Right atrium auricular region (tissue), 2 donors: Measurements from ENCODE around the gene MAGIX. TPM values are rescaled to one million over a fixed set of nuclear protein-coding genes. Genes with fewer than 3 reads are reported as not detected.
"Not testable (repeated sequence)": the region's sequence is repeated elsewhere in the genome, so short reads cannot be mapped to it uniquely, and the experiment has no call there.

Source experiments
- DNase-seq: peaks from one replicate; pipeline ENCODE4 v3.0.0-alpha.2; 2019; ENCODE audit warnings: low spot score
- H3K27ac ChIP-seq, 2 donors: fragments of 200-600 bp; sonication (generic); 1 replicate in 1 of 2; 2 replicates in 1 of 2; pipeline ENCODE4 v1.5.1; 2016 to 2019
- H3K27me3 ChIP-seq, 2 donors: fragments of 200-600 bp; sonication (generic); one replicate each; pipeline versions ENCODE4 v1.5.1 to v1.6.0; 2017 to 2019
- H3K36me3 ChIP-seq: fragments of 200-600 bp; sonication (generic); one replicate; pipeline ENCODE4 v1.5.1; 2016
- H3K4me1 ChIP-seq, 2 donors: fragments of 200-600 bp; sonication (generic); one replicate each; pipeline versions ENCODE4 v1.5.1 to v1.6.0; 2017 to 2019
- H3K4me3 ChIP-seq, 2 donors: fragments of 200-600 bp; sonication (generic); 1 replicate in 1 of 2; 2 replicates in 1 of 2; pipeline ENCODE4 v1.5.1; 2017 to 2019; ENCODE audit warnings: mild to moderate bottlenecking in 1 of 2, moderate library complexity in 1 of 2
- H3K9me3 ChIP-seq, 2 donors: fragments of 200-600 bp; sonication (generic); one replicate each; pipeline ENCODE4 v1.5.1; 2019
- total RNA-seq, 2 donors: library from RNA; depleted of rRNA; stranded (reverse); fragments of >200 nt; gene quantifications; one replicate each; pipeline ENCODE4 v1.1.0, GENCODE V29; 2016
- TF ChIP-seq, protein P1 (sequence below), 2 donors: fragments of 200-600 bp; sonication (generic); IDR thresholded peaks; one replicate each; pipeline ENCODE4 v1.5.1; 2019; ENCODE audit warnings: antibody characterized with exemption in 2 of 2

MAGIX gene
- total RNA-seq = 10 to 100 TPM; 18.9 to 23.4 TPM

DNA sequence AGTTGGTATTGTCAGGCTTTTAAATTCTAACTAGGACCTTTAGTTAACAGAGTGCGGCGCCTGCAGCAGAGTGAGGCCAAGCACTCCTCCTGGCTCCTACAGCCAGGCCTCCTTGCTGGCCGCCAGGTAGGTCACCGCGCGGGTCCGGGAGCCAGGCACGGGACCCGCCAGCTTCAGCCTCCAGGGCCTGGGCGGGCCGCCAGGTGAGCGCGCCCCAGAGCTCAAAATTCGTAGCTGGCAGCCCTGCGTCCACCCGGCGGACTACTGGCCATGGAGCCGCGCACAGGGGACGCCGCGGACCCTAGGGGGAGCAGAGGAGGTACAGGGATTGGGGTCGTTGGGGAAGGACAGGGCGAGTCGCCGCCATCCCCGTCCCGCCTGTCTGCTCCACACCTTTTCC lies at the start of gene MAGIX:
TSS of gene MAGIX (plus strand) at position 139 of the 400 bp plus-strand sequence. CDS start at position 271, 132 bp downstream.
- Histone ChIP-seq H3K27ac (peak within 1 kb of the TSS; percentile 91 to 92), H3K9me3 (no peaks in the 10 kb centered on the region), H3K36me3 (no peaks in the 10 kb centered on the region), H3K4me1 (peaks cover 0 to 9% of the 10 kb centered on the region in 2 donors), H3K4me3 (peak within 1 kb of the TSS; percentile 33 to 45), H3K27me3 (no peaks in the 10 kb centered on the region)
- TF ChIP-seq, protein P1, sequence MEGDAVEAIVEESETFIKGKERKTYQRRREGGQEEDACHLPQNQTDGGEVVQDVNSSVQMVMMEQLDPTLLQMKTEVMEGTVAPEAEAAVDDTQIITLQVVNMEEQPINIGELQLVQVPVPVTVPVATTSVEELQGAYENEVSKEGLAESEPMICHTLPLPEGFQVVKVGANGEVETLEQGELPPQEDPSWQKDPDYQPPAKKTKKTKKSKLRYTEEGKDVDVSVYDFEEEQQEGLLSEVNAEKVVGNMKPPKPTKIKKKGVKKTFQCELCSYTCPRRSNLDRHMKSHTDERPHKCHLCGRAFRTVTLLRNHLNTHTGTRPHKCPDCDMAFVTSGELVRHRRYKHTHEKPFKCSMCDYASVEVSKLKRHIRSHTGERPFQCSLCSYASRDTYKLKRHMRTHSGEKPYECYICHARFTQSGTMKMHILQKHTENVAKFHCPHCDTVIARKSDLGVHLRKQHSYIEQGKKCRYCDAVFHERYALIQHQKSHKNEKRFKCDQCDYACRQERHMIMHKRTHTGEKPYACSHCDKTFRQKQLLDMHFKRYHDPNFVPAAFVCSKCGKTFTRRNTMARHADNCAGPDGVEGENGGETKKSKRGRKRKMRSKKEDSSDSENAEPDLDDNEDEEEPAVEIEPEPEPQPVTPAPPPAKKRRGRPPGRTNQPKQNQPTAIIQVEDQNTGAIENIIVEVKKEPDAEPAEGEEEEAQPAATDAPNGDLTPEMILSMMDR (IDR thresholded peaks at IDR 0.05) = no peak
- DNase-seq = no peak

DNA sequence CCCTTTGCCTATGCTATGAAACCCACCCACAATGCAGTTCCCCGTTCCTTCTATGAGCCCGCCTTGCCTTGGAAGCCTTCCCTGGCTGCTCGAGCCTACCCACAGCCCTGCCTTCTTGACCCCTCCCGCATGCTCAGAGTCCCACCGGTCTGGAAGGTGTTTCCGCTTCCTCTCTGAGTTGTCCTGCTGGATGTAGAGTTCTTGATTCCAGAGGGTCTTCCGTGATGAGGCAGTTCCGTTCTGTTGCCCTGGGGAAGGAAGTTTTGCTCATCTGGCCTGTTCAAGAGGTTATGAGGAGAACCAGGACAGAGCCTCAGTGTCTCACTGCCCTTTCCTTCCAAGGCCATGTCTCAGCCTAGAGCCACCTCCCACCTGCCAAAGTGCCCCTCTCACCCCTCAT lies 46.5 kb upstream of the MAGIX start:
- Histone ChIP-seq H3K27me3 (no peaks in the 10 kb centered on the region), H3K4me1 (no peaks in the 10 kb centered on the region), H3K27ac (no peak overlapping the region), H3K36me3 (peaks cover 24% of the 10 kb centered on the region), H3K9me3 (no peaks in the 10 kb centered on the region), H3K4me3 (no peak overlapping the region)
- DNase-seq = no peak
- TF ChIP-seq, protein P1 (IDR thresholded peaks at IDR 0.05) = no peak

DNA sequence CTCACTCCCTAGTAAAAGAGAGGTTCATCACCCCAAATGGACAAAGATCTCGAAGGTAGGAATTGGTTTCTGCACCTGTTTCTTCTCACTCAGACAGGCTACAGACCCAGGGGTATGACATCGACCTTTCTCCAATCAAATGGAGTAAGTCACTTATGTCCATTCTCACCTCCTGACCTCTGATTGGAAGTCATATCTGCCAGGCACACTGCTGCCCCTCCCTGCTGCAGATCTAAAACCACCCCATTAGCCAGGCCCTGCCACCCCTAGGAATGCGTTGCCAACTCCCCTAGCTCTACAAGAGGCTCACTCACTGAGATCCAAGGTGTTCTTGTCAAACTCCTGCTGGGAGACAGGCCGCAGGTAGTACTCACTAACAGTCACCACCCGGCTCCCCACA lies 45.8 kb upstream of the MAGIX start:
- DNase-seq = no peak
- Histone ChIP-seq H3K27me3 (no peaks in the 10 kb centered on the region), H3K36me3 (peaks cover 24% of the 10 kb centered on the region), H3K4me1 (no peaks in the 10 kb centered on the region), H3K27ac (no peak overlapping the region), H3K4me3 (no peak overlapping the region), H3K9me3 (no peaks in the 10 kb centered on the region)
- TF ChIP-seq, protein P1 (IDR thresholded peaks at IDR 0.05) = no peak

DNA sequence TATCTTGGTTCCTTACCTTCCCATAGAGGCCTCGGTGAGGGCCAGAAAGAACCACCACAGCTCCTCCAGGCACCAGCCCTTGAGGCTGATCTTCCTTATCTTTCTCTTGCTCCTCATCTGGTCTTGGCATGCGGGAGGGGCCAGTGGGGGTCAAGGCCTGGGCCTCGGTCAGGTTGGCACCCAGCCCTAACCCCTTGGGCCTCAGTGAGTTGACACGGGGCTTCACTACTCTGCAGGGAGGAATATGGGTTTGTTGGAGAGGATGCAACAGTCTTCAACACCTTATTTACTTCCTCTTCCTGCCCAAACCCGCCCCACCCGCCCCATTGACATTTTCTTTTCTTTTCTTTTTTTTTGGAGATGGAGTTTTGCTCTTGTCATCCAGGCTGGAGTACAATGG lies 45.0 kb upstream of the MAGIX start:
- no peak for DNase-seq
- peaks cover 0 to 2% of the 10 kb centered on the region in 2 donors for H3K4me1 ChIP-seq
- H3K27me3 ChIP-seq = no peaks in the 10 kb centered on the region
- H3K36me3 ChIP-seq = peaks cover 22% of the 10 kb centered on the region
- no peak overlapping the region for H3K4me3 ChIP-seq
- no peaks in the 10 kb centered on the region for H3K9me3 ChIP-seq
- H3K27ac ChIP-seq = no peak overlapping the region
- TF ChIP-seq, protein P1 (IDR thresholded peaks at IDR 0.05) = no peak

DNA sequence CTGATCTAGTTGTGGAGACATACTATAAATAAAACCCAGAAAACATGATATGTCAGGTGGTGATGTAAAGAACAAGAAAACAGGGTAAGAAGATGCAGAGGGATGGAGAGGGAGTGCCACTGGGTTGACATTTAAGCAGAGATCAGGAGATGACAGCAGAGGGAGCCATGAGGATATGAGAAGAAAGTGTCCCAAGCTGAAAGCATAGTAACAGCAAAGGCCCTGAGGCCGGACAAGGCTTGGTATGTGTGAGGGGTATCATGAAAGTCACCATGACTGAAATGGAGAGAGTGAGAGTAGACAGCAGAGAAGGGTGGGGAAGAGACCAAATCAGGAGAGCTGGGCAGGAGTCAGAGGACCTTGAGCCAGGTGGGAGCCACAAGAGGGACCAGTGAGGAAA lies 42.5 kb upstream of the MAGIX start:
- Histone ChIP-seq H3K36me3 (peaks cover 8% of the 10 kb centered on the region), H3K27ac (no peak overlapping the region), H3K27me3 (no peaks in the 10 kb centered on the region), H3K4me1 (peaks cover 0 to 7% of the 10 kb centered on the region in 2 donors), H3K9me3 (no peaks in the 10 kb centered on the region), H3K4me3 (no peak overlapping the region)
- no peak for DNase-seq
- TF ChIP-seq, protein P1 (IDR thresholded peaks at IDR 0.05) = no peak

DNA sequence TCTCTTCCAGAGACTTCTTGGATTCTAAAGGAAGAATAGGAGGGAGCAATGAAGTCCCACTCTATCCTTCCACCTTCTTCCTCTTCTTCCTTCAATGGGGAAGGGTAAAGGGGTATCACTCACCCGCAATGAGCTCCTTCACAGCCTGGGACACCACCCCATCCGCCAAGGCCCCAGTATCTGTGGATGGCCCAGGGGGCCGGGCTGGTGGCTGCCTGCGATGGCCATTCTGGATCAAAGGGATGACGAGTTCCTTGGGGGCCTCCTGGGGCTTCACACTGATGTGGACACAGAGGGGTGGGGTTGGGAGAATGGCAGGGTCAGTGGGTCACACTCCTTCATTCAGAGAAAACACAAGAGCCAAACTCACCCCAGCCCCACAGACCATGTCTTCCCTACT lies 40.1 kb upstream of the MAGIX start:
- Histone ChIP-seq H3K4me1 (peaks cover 0 to 7% of the 10 kb centered on the region in 2 donors), H3K27me3 (no peaks in the 10 kb centered on the region), H3K9me3 (no peaks in the 10 kb centered on the region), H3K4me3 (peak overlapping the region; percentile 69 to 78), H3K27ac (no peak overlapping the region), H3K36me3 (no peaks in the 10 kb centered on the region)
- DNase-seq = no peak
- TF ChIP-seq, protein P1 (IDR thresholded peaks at IDR 0.05) = no peak

DNA sequence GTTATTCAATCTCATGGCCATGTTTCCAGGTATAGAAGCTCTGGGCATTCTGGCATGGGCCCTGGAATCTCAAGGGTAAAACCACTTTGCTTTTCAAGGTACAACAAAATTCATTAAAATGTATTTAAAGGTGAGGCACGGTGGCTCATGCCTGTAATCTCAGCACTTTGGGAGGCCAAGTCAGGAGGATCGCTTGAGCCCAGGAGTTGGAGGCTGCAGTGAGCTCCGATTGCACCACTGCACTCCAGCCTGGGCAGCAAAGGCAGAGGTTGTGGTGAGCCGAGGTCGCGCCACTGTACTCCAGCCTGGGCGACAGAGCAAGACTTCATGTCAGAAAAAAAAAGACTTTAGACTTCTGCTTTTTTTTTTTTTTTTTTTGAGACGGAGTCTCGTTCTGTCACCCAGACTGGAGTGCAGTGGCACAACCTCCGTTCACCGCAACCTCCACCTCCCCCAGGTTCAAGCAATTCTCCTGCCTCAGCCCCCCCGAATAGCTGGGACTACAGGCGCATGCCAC lies 34.8 kb upstream of the MAGIX start:
- not testable (repeated sequence) for H3K36me3 ChIP-seq, H3K27me3 ChIP-seq, DNase-seq, H3K4me1 ChIP-seq, H3K27ac ChIP-seq, H3K4me3 ChIP-seq, H3K9me3 ChIP-seq
